Stimulated activated CD8-positive, alpha-beta memory T cell treated with anti-CD3 and anti-CD28 coated beads, Interleukin-4, amount 100 ng/mL, for 1 hour (primary cell): ENCODE data around the gene NR4A2.
"Not testable (repeated sequence)": the region's sequence is repeated elsewhere in the genome, so short reads cannot be mapped to it uniquely, and the experiment has no call there.

Source experiments
- DNase-seq, 2 donors: peaks; one replicate each; pipeline ENCODE4 v3.0.0-alpha.2; 2020; ENCODE audit warnings: low read depth in 2 of 2, low spot score in 1 of 2

Gene NR4A2

DNA sequence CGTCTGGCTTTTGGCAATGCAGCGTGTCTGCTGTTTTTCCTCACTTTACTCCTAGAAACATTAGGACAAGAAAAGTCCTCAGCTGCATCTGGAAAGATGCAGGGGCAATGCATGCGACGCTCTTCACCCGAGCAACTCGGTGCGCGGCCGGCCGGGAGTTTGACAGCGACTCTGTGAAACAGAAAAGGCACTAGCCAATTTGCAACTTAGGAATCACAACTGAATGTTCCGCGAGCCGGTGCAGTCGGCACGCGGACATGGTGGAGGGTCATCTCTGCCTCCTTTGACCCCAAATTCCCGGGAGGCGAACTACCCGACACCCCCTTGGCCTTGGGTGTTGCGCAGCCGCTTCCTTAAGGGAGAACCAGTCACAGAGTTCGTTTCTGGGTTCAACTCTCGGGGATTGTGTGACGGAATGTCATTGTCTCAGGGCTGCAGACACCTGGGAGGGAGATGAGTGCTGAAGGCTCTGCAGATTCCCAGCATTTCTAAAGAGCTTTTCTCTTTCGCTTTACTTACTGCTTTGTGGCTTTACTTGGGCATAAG is 9.8 kb downstream of the NR4A2 start:
- DNase-seq: no peak

DNA sequence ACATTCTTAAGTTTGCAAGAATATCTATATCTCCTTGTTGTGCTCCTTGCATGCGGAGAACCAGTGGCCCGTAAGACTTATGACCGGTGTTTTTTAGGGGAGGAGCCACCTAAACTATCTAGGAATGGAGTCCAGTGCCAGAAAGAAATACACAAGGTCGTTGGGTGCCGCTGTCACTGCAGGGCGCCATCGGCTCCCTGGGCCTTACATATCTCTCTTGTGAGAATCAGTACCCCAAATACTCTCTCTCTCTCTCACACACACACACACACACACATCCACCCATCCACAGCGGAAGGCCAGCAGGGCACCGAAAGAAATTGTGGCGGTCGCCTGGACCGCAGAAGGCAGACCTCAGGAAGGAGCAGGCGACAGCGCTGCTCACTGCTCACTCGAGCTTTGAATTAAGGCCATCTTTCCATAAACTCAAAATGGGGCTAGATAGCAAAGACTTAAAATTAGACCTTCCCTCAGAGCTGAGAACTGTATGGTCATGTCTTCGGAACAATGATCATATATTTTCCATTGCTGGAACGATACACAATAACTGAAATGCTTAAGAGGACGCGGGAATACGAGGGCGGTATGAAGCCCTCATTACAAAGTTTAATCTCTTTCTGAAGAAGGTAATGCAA is 10.4 kb downstream of the NR4A2 start:
- no peak for DNase-seq

DNA sequence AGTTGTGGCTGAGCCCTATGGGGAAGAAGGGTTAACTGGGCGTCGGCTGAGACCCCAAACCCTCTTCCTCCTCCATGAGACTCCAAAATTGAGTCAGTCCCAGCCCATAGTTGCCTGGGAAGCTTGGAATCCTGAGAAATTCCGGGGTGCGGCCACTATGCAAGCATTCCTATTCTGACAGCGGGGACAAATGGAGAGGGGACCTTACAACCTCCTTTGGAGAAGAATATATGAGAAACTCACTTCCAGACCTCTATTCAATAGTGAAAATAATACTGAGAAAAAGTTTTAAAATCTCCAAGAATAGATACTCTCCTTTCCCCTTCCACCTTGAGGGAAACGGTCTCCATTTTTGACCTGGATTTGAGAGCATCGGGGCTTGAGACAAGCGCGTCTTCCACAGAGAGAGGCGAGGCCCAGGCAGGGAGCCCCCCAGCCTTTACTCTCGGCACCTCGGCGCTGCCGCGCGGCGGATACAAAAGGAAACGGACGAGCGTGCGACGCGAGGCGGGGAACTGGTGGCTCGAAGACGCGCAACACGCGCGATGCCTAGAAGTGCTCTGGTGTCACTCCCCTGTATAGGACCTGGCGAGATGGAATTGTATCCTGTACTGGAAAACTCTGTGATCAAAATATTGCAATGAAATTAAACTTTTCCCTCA is 11.1 kb downstream of the NR4A2 start:
- no peak for DNase-seq

DNA sequence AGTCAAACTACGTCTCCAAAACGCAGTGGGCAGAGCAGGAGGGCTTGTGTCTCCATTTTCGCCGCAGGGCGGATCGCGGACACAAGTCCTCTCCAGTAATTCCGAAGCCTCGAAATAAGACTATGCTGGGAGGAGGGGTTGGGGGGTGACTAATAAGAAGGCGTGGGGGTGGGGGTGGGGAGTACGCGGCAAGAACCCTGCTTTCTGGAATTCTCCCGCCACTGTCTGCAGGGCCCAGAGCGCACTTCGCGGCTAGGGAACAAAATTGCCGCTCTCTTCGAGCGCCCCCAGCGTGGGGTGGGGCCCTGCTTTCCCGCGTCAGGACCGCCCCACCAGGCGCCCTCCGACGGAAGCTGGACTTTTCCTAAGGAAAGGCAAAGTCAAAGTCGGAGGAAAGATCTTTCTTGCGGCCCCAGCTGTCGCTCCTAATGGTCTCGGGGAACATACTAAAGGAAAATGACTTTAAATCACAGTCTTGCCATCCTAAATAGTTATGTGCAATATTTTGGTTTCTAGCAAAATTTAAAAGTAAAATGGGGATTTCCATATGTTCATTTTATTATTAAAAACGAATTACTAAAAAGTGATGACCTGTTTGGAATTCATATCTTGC is 11.9 kb downstream of the NR4A2 start:
- no peak for DNase-seq

- no peak for DNase-seq
Observed at GRCh38 chr2:156319811-156320485, 12.6 kb downstream of the NR4A2 start.

- DNase-seq: no peak
Observed at GRCh38 chr2:156317631-156318030, 14.9 kb downstream of the NR4A2 start.

DNA sequence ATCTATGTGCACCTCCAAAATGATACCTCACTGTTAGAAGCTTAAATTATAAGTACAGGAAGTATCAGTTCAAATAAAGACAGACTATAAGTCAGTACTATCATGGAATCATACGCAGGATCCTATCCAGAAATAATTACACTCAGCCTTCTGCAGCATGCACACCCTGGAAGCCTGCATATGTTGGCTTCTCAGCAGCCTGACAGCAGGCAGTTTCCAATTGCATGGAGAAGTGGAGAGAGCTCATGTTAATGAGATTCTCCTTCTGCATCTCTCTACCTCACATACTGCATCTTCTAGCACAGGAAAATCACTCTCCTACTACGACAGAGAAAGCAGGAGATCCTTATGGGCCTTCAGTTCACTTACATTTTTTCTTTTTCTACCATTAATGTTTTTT is 20.5 kb downstream of the NR4A2 start:
- no peak for DNase-seq

DNA sequence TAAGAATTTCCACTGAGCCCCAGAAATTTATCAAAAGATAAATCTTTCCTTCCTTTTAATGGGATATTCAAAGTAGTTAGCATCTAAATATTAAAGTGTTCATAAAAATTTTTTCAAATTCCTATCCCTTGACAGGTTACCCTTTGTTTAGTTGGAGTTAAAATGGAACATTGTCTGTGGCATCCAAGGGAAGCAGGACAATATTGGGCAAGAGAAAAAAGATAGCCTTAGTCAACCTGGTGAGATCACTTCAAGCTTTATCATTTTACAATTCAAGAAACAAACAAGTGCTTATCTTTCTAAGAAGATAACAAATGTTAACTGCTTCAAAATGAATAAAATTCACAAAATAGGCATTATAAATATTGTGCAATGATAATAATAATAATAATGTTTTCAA is 21.7 kb downstream of the NR4A2 start:
- no peak for DNase-seq

DNA sequence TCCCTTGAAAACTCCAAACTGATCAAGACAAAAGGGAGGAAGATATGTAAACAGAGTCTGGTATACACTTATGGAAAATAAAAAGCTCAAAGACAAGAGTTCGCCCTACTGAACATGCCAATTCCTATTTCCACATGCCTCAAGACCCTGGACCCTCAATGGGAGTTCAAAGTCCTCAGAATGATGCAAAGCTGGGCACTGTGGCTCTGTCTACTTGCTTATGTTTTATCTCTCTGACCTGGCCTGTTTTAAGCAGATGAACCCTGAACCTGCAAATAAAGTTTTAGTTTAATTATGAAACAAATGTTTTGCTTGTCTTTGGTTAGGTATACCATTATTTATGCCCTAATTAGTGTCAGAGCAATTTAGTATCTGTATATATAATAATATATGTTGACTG is 22.6 kb downstream of the NR4A2 start:
- DNase-seq: no peak

DNA sequence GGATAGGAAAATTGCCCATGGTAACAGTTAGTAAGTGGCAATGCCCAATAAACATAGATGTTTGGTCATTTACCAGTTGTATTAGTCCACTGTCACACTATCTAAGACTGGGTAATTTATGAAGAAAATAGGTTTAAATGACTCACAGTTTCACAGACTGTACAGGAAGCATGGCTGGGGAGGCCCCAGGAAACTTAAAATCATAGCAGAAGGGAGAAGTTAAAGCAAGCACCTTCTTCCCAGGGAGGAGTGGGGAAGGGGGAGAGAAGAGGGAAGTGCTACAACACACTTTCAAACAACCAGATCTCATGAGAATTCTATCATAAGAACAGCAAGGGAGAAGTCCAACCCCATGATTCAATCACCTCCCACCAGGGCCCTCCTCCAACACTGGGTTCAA is 23.4 kb downstream of the NR4A2 start:
- DNase-seq: no peak

DNA sequence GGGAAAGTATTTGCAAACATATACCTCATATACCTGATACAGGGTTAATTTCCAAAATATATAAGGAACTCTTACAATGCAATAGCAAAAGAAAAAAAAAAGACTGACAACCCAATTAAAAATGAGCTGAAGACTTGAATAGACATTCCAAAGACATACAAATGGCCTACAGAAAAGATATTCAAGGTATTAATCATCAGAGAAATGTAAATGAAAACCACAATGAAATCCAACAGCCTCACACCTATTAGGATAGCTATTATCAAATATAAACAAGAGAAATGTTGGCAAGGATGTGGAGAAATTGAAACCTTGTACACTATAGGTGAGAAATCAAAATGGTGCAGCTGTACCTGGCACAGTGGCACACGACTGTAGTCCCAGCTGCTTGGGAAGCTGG is 25.7 kb downstream of the NR4A2 start:
- DNase-seq: no peak

- no peak for DNase-seq
Observed at GRCh38 chr2:156305121-156305520, 27.4 kb downstream of the NR4A2 start.

GRCh38 chr2:156300337-156300736 is 32.2 kb downstream of the NR4A2 start:
- DNase-seq: no peak

DNA sequence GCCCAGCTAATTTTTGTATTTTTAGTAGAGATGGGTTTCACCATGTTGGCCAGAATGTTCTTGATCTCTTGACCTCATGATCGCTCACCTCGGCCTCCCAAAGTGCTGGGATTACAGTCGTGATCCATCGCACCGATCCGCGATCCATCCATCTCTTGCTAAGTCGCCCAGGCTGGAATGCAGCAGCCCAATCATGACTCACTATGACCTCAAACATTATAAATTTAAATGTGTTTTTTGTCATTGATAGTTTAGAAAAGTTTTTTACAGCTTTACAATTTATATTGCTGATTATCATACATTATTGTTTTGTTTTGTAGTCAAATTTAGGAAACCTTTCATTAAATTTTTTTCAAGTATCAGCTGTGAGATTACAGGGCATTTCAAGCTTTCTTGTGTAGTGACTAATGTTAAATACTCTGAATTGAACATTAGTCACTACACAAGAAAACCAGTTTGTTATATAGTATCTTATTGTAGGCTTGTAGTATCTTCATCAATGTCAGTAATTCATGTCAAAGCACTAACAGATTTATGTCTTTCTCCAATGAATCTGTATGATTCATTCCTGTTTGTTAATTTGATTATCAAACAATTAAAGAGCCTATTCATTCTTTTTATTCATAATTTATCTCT is 37.5 kb downstream of the NR4A2 start:
- no peak for DNase-seq

GRCh38 chr2:156293382-156293781 is 39.1 kb downstream of the NR4A2 start:
- DNase-seq: not testable (repeated sequence)

GRCh38 chr2:156279446-156280150 is 52.9 kb downstream of the NR4A2 start:
- no peak for DNase-seq
